ENCODE data around the gene TRIM23.

Gene TRIM23

GRCh38 chr5:65562731-65563701, 61.1 kb downstream of the TRIM23 start, which contains the start of the genes CENPK and PPWD1:
CENPK (minus strand) TSS chr5:65563168; CDS start chr5:65554907, 8,261 bp downstream.
PPWD1 (plus strand) TSS chr5:65563296; CDS start chr5:65563311, 15 bp downstream.
- peak; percentile 93 to 95 for DNase-seq

GRCh38 chr5:65556718-65557117, 67.4 kb downstream of the TRIM23 start:
- DNase-seq, result no peak

GRCh38 chr5:65556181-65556580, 68.0 kb downstream of the TRIM23 start:
- DNase-seq, result no peak

GRCh38 chr5:65555287-65555686, 68.8 kb downstream of the TRIM23 start:
- no peak for DNase-seq

- no peak for DNase-seq
Observed at GRCh38 chr5:65553941-65554340, 70.2 kb downstream of the TRIM23 start.

GRCh38 chr5:65548281-65548680, 75.9 kb downstream of the TRIM23 start:
- DNase-seq, result no peak

GRCh38 chr5:65546141-65546540, 78.0 kb downstream of the TRIM23 start:
- DNase-seq, result no peak

GRCh38 chr5:65544473-65544872, 79.7 kb downstream of the TRIM23 start:
- DNase-seq, result no peak

GRCh38 chr5:65539827-65540226, 84.3 kb downstream of the TRIM23 start:
- no peak for DNase-seq
